SK-N-SH treated with all-trans-retinoic acid at 6 μM for 48 hours (cell line): ENCODE results near the gene STAM.
A peak's percentile ranks its signal among the peaks of the same experiment; 100 is the strongest.

ENCODE experiments used
- ATAC-seq: fragments of 200-7000 bp; cut with Tn5 transposase; 3 replicates; pipeline ENCODE4 v1.9.1; 2020; ENCODE audit warnings: mild to moderate bottlenecking, moderate library complexity
- ARNTL ChIP-seq: fragments of 450-650 bp; formaldehyde crosslinking; IDR thresholded peaks from 2 replicates; pipeline ENCODE4 v1.5.0; 2020; ENCODE audit warnings: low read depth, mild to moderate bottlenecking, moderate library complexity, borderline replicate concordance
- CSDC2 ChIP-seq: fragments of 250-450 bp; sonication (Bioruptor Pico); IDR thresholded peaks from 2 replicates; pipeline ENCODE4 v1.5.0; 2020; ENCODE audit warnings: mild to moderate bottlenecking, moderate library complexity
- ESRRG ChIP-seq: fragments of 250-450 bp; sonication (Bioruptor Pico); IDR thresholded peaks from 2 replicates; pipeline ENCODE4 v1.6.1; 2021; ENCODE audit warnings: mild to moderate bottlenecking
- GLIS3 ChIP-seq: fragments of 250-450 bp; sonication (Bioruptor Pico); IDR thresholded peaks from 2 replicates; pipeline ENCODE4 v1.5.0; 2020; ENCODE audit warnings: mild to moderate bottlenecking, moderate library complexity
- ISL1 ChIP-seq: fragments of 250-450 bp; sonication (Bioruptor Pico); IDR thresholded peaks from 2 replicates; pipeline ENCODE4 v2.1.2; 2022; ENCODE audit warnings: mild to moderate bottlenecking, moderate library complexity
- OSR1 ChIP-seq: fragments of 250-450 bp; sonication (Bioruptor Pico); IDR thresholded peaks from 2 replicates; pipeline ENCODE4 v1.8.0; 2022; ENCODE audit warnings: moderate library complexity, mild to moderate bottlenecking, inconsistent platforms
- PATZ1 ChIP-seq: fragments of 250-450 bp; sonication (Bioruptor Pico); IDR thresholded peaks from 2 replicates; pipeline ENCODE4 v1.8.0; 2020; ENCODE audit warnings: mild to moderate bottlenecking, moderate library complexity, borderline replicate concordance
- RARB ChIP-seq: fragments of 250-450 bp; sonication (Bioruptor Pico); IDR thresholded peaks from 2 replicates; pipeline ENCODE4 v1.8.0; 2021; ENCODE audit warnings: mild to moderate bottlenecking, moderate library complexity
- SNAI2 ChIP-seq: fragments of 250-450 bp; sonication (Bioruptor Pico); IDR thresholded peaks from 2 replicates; pipeline ENCODE4 v1.5.0; 2020; ENCODE audit warnings: mild to moderate bottlenecking, moderate library complexity
- TCF4 ChIP-seq: fragments of 250-450 bp; sonication (Bioruptor Pico); IDR thresholded peaks from 2 replicates; pipeline ENCODE4 v1.8.0; 2021; ENCODE audit warnings: mild to moderate bottlenecking, moderate library complexity, borderline replicate concordance
- TOX ChIP-seq: fragments of 250-450 bp; sonication (Bioruptor Pico); IDR thresholded peaks from 2 replicates; pipeline ENCODE4 v1.8.0; 2021; ENCODE audit warnings: mild to moderate bottlenecking, moderate library complexity, borderline replicate concordance
- ZC3H10 ChIP-seq: fragments of 250-450 bp; sonication (Bioruptor Pico); IDR thresholded peaks from 2 replicates; pipeline ENCODE4 v1.5.1; 2021; ENCODE audit warnings: mild to moderate bottlenecking, moderate library complexity
- ZFP3 ChIP-seq: fragments of 250-450 bp; sonication (Bioruptor Pico); IDR thresholded peaks from 2 replicates; pipeline ENCODE4 v1.5.0; 2020; ENCODE audit warnings: mild to moderate bottlenecking, moderate library complexity
- ZFP30 ChIP-seq: fragments of 450-650 bp; formaldehyde crosslinking; IDR thresholded peaks from 2 replicates; pipeline ENCODE4 v1.5.0; 2022; ENCODE audit warnings: mild to moderate bottlenecking, moderate library complexity
- ZNF565 ChIP-seq: fragments of 450-650 bp; formaldehyde crosslinking; conservative IDR thresholded peaks from 2 replicates; pipeline ENCODE4 v1.5.0; 2020; ENCODE audit warnings: low read depth, mild to moderate bottlenecking, moderate library complexity
- ZNF70 ChIP-seq: fragments of 450-650 bp; formaldehyde crosslinking; IDR thresholded peaks from 2 replicates; pipeline ENCODE4 v1.5.0; 2020; ENCODE audit warnings: mild to moderate bottlenecking, moderate library complexity
- ZNF8 ChIP-seq: fragments of 450-650 bp; formaldehyde crosslinking; IDR thresholded peaks from 2 replicates; pipeline ENCODE4 v1.5.0; 2020; ENCODE audit warnings: mild to moderate bottlenecking, moderate library complexity
- TF ChIP-seq, protein P1 (sequence below): fragments of 250-450 bp; sonication (Bioruptor Pico); IDR thresholded peaks from 2 replicates; pipeline ENCODE4 v1.5.1; 2020; ENCODE audit warnings: low read depth, mild to moderate bottlenecking, moderate library complexity
- TF ChIP-seq, protein P2 (sequence below): fragments of 250-450 bp; sonication (Bioruptor Pico); IDR thresholded peaks from 2 replicates; pipeline ENCODE4 v1.8.0; 2021; ENCODE audit warnings: low read depth, mild to moderate bottlenecking, moderate library complexity, borderline replicate concordance
- TF ChIP-seq, protein P3 (sequence below): fragments of 250-450 bp; sonication (Bioruptor Pico); IDR thresholded peaks from 2 replicates; pipeline ENCODE4 v1.5.0; 2020; ENCODE audit warnings: mild to moderate bottlenecking, moderate library complexity

The STAM gene

DNA sequence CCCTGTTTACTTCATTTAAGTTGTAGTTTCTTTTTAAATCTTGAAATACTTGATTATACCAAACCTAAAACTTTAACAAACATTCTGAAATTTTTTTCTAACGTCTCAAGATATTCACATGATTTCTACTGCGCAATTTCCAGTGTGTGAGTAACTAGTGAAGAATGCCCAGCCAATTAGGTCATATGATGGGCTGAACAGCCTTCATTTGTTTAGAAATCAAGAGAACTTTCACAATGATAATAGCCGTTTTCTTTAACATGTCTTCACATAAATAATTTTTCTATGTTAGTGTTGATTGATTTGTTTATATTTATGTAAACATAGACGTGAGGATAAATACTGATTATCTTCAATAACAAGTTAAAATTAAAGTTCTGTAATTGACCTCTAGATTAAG, 21.8 kb downstream of the STAM start:
- ATAC-seq = peak; percentile 88
- TF ChIP-seq ISL1 (CRISPR knock-in tag) (peak; percentile 49), GLIS3 (no peak)

DNA sequence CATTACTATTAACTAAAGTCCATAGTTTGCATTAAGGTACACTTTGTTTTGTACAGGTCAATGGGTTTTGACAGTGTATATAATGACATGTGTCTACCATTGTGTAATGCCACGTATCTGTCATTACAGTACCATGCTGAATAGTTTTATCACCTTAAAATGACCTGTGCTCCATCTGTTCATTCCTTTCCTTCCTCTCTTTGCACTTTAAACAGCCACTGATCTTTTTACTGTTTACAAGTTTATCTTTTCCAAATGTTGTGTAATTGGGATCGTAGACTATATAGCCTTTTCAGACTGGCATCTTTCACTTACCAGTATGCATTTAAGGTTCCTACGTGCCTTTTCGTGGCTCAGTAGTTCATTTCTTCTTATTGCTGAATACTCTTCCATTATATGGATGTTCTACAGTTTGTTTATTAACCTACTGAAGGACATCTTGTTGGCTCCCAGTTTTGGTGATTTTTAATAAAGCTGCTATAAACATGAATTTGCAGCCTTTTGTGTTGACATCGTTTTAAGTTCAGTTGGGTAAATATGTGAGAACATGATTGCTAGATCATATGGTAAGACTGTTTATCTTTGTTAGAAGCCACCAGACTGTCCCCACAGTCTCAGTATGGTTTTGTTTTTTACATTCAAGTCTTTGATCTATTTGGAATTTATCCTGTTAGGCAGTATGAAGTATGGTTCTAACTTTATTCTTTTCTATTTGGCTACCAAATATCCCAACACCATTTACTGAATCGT, 24.7 kb downstream of the STAM start:
- no peak for ATAC-seq
- TF ChIP-seq ZC3H10 (CRISPR knock-in tag) = no peak
- TF ChIP-seq ZNF70 (CRISPR knock-in tag) = no peak
- no peak for TF ChIP-seq TOX
- TF ChIP-seq ZFP3 (CRISPR knock-in tag) = no peak
- TF ChIP-seq TCF4 (CRISPR knock-in tag) = no peak
- TF ChIP-seq, protein P1, sequence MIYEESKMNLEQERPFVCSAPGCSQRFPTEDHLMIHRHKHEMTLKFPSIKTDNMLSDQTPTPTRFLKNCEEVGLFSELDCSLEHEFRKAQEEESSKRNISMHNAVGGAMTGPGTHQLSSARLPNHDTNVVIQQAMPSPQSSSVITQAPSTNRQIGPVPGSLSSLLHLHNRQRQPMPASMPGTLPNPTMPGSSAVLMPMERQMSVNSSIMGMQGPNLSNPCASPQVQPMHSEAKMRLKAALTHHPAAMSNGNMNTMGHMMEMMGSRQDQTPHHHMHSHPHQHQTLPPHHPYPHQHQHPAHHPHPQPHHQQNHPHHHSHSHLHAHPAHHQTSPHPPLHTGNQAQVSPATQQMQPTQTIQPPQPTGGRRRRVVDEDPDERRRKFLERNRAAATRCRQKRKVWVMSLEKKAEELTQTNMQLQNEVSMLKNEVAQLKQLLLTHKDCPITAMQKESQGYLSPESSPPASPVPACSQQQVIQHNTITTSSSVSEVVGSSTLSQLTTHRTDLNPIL (CRISPR knock-in tag) = no peak
- TF ChIP-seq OSR1 (CRISPR knock-in tag) = no peak
- TF ChIP-seq ZNF8 (CRISPR knock-in tag) = no peak
- no peak for TF ChIP-seq SNAI2 (CRISPR knock-in tag)
- TF ChIP-seq, protein P2, sequence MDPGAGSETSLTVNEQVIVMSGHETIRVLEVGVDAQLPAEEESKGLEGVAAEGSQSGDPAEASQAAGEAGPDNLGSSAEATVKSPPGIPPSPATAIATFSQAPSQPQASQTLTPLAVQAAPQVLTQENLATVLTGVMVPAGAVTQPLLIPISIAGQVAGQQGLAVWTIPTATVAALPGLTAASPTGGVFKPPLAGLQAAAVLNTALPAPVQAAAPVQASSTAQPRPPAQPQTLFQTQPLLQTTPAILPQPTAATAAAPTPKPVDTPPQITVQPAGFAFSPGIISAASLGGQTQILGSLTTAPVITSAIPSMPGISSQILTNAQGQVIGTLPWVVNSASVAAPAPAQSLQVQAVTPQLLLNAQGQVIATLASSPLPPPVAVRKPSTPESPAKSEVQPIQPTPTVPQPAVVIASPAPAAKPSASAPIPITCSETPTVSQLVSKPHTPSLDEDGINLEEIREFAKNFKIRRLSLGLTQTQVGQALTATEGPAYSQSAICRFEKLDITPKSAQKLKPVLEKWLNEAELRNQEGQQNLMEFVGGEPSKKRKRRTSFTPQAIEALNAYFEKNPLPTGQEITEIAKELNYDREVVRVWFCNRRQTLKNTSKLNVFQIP (CRISPR knock-in tag) = no peak
- no peak for TF ChIP-seq CSDC2 (CRISPR knock-in tag)
- no peak for TF ChIP-seq GLIS3
- no peak for TF ChIP-seq ISL1 (CRISPR knock-in tag)
- no peak for TF ChIP-seq ARNTL
- no peak for TF ChIP-seq ESRRG (CRISPR knock-in tag)
- no peak for TF ChIP-seq ZNF565
- no peak for TF ChIP-seq ZFP30 (CRISPR knock-in tag)
- no peak for TF ChIP-seq PATZ1 (CRISPR knock-in tag)
- TF ChIP-seq, protein P3, sequence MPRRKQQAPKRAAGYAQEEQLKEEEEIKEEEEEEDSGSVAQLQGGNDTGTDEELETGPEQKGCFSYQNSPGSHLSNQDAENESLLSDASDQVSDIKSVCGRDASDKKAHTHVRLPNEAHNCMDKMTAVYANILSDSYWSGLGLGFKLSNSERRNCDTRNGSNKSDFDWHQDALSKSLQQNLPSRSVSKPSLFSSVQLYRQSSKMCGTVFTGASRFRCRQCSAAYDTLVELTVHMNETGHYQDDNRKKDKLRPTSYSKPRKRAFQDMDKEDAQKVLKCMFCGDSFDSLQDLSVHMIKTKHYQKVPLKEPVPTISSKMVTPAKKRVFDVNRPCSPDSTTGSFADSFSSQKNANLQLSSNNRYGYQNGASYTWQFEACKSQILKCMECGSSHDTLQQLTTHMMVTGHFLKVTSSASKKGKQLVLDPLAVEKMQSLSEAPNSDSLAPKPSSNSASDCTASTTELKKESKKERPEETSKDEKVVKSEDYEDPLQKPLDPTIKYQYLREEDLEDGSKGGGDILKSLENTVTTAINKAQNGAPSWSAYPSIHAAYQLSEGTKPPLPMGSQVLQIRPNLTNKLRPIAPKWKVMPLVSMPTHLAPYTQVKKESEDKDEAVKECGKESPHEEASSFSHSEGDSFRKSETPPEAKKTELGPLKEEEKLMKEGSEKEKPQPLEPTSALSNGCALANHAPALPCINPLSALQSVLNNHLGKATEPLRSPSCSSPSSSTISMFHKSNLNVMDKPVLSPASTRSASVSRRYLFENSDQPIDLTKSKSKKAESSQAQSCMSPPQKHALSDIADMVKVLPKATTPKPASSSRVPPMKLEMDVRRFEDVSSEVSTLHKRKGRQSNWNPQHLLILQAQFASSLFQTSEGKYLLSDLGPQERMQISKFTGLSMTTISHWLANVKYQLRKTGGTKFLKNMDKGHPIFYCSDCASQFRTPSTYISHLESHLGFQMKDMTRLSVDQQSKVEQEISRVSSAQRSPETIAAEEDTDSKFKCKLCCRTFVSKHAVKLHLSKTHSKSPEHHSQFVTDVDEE (CRISPR knock-in tag) = no peak
- TF ChIP-seq, all 23 proteins: peak for 0

GRCh38 chr10:17669185-17669872, 25.4 kb downstream of the STAM start:
- no peak for ATAC-seq

GRCh38 chr10:17671307-17671706, 27.4 kb downstream of the STAM start:
- no peak for ATAC-seq
- TF ChIP-seq OSR1 (CRISPR knock-in tag) = no peak
- TF ChIP-seq, protein P1 (CRISPR knock-in tag) = no peak
- peak; percentile 61; the same call in 1 of the 2 replicates for TF ChIP-seq ISL1 (CRISPR knock-in tag)
- TF ChIP-seq TCF4 (CRISPR knock-in tag) = no peak
- no peak for TF ChIP-seq ARNTL
- no peak for TF ChIP-seq TOX
- no peak for TF ChIP-seq RARB

More at GRCh38 chr10:17669185-17669872, 25.4 kb downstream of the STAM start:
- no peak for TF ChIP-seq SNAI2 (CRISPR knock-in tag)
- TF ChIP-seq, all 23 proteins: peak for 0
